Middle frontal gyrus (tissue), 1 donor: ENCODE results near the gene FBXL7.

Experiments used
- DNase-seq: peaks from one replicate; pipeline ENCODE4 v3.0.0-alpha.2; 2015; ENCODE audit warnings: low spot score; ENCODE audit errors: extremely low spot score

The FBXL7 gene

GRCh38 chr5:15499528-15500324, at the start of gene FBXL7:
TSS of gene FBXL7 (plus strand) at chr5:15500180.
- peak; percentile 59 for DNase-seq

DNA sequence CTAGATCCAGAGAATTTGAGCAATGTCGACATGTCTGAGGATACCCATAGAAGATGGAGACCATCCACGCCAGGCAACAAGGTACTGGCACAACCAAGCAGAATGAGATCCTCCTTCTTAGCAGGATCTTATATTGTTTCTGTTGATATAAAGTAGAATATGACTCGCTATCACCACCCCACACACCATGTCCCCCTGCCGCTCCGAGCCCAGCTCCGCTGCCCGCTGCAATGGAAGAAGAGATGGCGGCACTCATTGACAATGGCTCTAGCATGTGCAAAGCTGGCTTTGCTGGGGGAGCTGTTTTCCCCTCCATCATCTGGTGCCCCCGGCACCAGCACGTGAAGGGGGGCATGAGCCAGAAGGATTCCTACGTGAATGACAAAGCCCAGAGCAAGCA, 49.5 kb upstream of the FBXL7 start:
- no peak for DNase-seq

- no peak for DNase-seq
These were observed 49.0 kb upstream of the FBXL7 start for GRCh38 chr5:15450949-15451348.

DNA sequence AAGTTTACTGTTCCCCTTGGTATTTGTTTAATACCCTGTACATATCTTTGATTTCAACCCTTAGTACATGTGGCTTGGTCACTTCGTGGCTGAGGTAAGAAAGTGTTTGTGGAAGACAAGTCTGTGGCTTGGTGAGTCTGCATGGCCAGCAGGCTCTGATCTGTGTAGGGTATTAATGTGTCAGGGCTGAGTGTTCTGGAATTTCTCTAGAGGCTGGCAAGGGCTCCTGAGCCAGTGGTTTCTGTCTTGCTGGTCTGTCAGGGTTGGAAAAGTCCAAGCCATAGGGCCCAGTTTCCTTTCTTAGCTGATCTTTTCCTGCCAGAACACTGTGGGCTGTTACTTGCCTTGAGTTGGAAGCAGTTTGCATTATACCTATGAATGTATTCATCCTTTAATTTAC, 48.0 kb upstream of the FBXL7 start:
- no peak for DNase-seq

DNA sequence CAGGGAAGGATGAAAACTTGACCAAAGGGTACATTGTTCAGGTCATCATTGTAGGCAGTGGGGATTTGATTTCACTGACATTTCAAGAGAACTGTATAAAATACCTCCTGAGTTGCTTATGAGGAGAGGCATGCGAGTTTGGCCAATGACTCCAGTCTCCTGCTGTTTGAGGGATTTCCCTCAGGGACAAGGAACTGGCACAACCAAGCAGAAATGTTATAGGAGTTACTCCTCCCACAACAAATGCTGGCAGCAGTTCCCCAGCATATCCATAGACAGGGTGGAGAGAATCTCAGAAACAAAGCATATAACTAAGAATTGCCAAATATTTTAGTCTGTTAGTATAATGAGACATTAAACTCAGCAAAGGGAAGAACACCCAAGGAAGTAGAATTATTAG, 47.2 kb upstream of the FBXL7 start:
- no peak for DNase-seq

DNA sequence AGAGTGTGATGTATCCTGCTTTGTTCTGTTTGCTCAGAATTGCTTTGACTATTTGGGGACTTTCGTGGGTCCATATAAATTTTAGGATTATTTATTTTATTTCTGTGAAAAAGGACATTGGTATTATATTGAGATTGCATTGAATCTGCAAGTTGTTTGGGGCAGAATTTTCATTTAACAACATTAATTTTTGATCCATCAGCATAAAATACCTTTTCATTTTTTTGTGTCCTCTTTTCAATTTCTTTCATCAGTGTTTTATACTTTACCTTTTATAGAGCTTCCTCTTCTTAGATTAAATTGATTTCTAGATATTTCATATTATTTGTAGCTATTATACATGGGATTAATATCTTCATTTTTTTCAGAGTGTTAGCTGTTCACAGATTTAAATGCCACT, 40.8 kb upstream of the FBXL7 start:
- DNase-seq = no peak

GRCh38 chr5:15463231-15463980, 36.6 kb upstream of the FBXL7 start:
- DNase-seq = no peak

- no peak for DNase-seq
These were observed 27.9 kb upstream of the FBXL7 start for GRCh38 chr5:15472116-15472515.

DNA sequence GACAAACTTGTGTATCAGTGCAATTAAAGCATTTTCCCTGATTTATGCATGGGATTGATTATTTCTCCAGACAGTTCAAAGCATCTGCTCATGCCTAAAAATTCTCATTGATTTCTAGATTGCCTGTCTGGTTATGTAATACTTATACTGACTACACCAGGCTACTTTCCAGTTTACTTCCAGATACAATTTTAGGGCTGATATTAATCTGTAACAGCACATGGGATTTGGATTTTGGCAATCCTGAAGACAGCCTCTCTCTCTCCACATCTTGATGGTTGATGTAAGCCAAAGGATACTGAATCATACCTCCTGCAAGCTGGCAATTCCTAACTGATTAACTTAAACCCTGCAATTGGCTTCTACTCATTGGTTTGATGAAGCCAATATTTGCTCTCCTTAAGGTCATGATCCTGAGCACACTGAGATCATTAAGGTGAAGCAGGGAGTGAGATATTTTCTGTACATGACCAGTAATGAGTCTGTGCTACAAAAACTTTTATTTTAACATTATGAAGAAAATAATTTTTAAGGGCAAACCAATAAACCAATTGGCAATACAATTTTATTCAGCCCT, 25.7 kb upstream of the FBXL7 start:
- DNase-seq = no peak

DNA sequence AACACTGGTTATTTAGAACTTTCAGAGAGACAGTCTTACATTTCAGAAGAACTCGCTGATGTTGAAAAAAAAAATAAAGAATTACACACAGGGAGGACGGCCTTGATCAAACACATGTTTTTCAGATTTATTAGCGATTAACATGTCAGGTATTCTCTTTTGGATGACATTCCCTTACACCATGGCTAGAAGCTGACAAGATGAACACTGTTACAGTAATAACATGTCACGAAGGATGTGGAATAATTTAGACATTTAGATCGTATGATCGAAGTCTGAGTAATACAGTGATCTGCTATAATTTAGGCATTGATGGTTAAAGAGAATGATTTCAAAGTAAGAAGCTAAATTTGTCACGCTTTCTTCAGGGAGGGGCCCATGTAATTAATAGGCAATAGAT, 24.6 kb upstream of the FBXL7 start:
- no peak for DNase-seq

DNA sequence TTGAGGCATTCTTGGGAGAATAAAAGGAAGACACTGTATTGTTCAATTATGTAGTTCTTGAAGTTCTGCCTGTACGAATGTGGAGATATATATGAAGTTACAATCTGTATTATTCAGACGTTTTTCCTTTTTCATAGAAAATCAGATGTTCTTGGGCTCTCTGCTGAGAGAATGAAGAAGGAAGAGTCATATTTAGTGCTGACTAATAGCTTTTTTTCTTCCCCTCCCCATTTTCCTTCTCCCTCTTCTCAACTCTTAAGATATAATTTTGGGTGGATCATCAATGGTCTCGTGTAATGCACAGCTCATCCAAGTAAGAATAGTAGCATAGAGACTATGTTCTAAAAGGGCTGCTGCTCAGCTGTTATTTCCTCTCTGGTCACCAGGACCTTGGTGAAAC, 23.0 kb upstream of the FBXL7 start:
- DNase-seq = no peak

DNA sequence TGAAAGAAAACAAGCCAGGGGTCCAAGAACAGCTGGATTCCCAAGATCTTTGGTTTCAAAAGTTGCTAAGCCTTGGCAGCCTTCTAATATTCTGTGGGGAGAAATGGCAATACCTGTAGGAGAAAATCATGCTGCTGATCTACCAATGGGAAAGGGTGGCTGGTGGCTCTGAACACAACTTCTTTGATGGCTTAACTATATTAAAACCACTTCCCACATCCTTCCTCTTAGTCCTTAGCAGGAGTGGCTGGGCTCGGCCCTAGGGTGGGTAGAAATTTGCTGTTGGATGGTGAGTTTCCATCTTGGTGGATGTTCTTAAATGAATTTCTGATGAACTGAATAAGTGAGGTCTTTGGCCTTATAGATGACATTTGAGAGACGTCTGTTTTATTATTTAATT, 19.5 kb upstream of the FBXL7 start:
- no peak for DNase-seq

DNA sequence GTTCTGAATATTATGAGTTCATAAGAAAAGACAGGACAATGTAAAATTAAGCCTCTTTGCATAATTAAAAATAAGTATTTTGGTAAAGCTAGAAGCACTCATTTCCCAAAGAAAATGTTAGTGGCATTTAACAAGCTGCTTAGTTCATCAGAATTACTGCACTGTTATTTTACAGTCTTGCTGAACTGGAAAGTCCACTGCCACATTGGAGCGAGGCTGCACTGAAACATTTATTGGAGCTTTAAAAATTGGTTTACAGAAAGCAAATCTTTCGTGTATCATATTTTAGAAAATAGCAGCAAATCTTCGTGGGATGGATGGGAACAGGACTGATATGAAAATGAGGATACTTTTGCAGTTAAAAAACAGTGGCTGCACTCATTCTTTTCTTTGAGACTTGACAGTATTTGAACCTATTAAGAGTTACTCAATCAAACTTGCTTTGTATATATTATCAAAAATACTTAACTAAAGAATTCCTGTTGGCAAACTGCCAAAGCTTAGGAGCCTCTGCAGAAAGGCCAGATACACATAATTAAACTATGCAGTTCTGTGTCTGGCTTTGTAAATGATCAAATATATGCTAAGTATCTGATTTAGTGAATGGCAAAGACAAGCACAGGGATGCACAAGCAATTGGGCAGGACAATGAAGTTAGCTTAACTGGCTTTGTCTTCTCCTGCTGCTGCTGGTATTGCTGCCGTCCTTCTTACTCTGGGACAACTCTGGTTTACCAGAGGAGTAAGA, 16.5 kb upstream of the FBXL7 start:
- DNase-seq = no peak

GRCh38 chr5:15487228-15487627, 12.8 kb upstream of the FBXL7 start:
- DNase-seq = no peak

DNA sequence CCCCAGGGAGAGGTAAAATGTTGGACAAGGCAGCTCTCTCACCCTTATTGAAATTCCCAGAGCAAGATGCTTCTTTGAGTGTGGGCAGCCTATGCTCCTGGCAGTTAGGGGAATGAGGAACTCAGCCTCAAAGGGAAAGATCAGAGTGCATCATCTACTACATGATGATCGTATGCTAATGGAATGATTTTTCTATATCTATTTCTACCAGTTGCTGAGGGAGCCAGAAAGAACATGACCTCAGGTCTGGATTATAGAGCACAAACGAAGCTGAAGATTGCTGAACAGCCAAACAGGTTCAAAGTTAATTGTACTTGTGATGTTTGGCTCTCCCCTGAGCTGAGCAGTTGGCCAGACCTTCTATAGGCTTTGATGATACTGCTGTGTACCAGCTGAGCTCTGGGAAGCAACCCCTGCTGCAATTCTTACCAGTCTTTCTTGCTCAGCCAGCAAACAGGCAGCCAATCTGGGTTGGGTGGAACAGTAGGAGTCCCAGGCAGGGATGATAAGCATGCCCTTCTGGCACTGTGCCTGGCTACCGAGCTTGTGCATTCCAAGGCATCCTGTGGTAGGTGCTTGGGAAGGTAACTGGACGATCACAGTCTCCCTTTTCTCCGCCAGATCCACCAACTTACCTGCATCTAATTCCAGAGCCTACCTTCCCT, 10.3 kb upstream of the FBXL7 start:
- DNase-seq = no peak

GRCh38 chr5:15492545-15492944, 7.4 kb upstream of the FBXL7 start:
- no peak for DNase-seq

- DNase-seq = no peak
These were observed 6.5 kb upstream of the FBXL7 start for GRCh38 chr5:15493501-15493900.

DNA sequence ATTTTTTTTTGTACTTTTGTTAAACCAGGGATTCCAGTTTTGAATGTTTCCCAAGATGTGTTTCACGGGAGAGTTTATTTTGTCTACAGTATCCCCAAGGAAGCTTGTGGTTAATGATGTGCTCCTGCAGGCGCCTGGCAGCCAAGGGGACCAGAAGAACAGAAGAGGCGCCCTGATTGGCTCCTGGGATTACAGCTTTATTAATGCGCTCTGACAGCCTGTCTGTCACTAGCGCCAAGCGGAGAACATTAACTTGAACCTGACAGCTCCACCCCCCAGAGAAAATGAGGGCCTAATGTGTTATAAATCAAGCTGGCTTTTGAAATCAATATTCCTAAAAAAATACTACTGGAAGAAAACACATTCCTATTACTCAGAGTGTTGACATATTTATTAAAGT, 5.0 kb upstream of the FBXL7 start:
- no peak for DNase-seq

- no peak for DNase-seq
These were observed 3.1 kb upstream of the FBXL7 start for GRCh38 chr5:15496886-15497285.

- DNase-seq = no peak
These were observed 483 bp downstream of the FBXL7 start for GRCh38 chr5:15500325-15501001.
